Measurements from ENCODE around the gene CLEC16A. TPM values are rescaled to one million over a fixed set of nuclear protein-coding genes. Genes with fewer than 3 reads are reported as not detected.

The CLEC16A gene
- total RNA-seq, 4 donors from 2014 or later = 19.9 to 38.3 (median 35.0) TPM

DNA sequence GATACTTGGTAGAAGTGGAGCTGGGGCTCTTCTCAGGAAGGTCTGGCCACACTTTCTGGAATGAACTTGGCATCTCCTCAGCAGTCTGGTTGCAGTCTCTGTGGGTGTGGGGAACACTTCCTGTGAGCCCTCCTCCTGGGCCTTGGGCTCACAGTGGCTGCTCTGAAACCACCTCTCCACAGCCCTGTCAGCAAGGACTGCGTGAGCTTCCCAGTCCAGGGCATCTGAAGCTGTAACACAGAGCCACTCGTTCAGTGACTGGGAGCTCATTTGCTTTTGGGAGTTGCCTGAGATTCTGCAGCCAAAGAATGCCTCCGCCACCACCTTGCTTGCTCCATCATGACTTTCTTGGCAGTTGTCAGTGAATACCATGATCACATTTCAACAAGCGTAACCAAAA is 60.0 kb downstream of the CLEC16A start:
- Histone ChIP-seq H3K9me3 (no peaks in the 10 kb centered on the region), H3K27ac (peak overlapping the region in 2 of 4 donors; percentile 72 to 75), H3K36me3 (peaks cover 0 to 51% of the 10 kb centered on the region in 2 donors), H3K4me3 (no peak overlapping the region), H3K4me1 (peaks cover 0 to 14% (median 0%) of the 10 kb centered on the region in 3 donors), H3K27me3 (no peaks in the 10 kb centered on the region)
- TF ChIP-seq CTCF (IDR thresholded peaks at IDR 0.05) (no peak), EP300 (IDR thresholded peaks at IDR 0.05) (no peak), POLR2A (IDR thresholded peaks at IDR 0.05) (no peak), POLR2AphosphoS5 (IDR thresholded peaks at IDR 0.05) (no peak)
- no peak for ATAC-seq
- WGBS, 2 donors (ENCODE audit: low coverage in 1 of 2) = 78% methylated on average over 2 to 4 of the region's 4 CpGs

- Histone ChIP-seq H3K27me3 (no peaks in the 10 kb centered on the region), H3K9me3 (no peaks in the 10 kb centered on the region), H3K27ac (peak overlapping the region in 3 of 4 donors; percentile 12 to 75 (median 72)), H3K4me3 (no peak overlapping the region), H3K36me3 (peaks cover 0 to 46% of the 10 kb centered on the region in 2 donors), H3K4me1 (peaks cover 0 to 14% (median 0%) of the 10 kb centered on the region in 3 donors)
- WGBS, 2 donors (ENCODE audit: low coverage in 1 of 2) = 69 to 80% methylated on average over 2 to 4 of the region's 5 CpGs
- no peak for TF ChIP-seq EP300 (IDR thresholded peaks at IDR 0.05)
- no peak for TF ChIP-seq POLR2AphosphoS5 (IDR thresholded peaks at IDR 0.05)
- TF ChIP-seq CTCF (IDR thresholded peaks at IDR 0.05) = no peak
- TF ChIP-seq POLR2A (IDR thresholded peaks at IDR 0.05) = no peak
- peak; percentile 43 for ATAC-seq
Observed at GRCh38 chr16:11004973-11005610, 60.7 kb downstream of the CLEC16A start.

GRCh38 chr16:11005611-11005975 is 61.2 kb downstream of the CLEC16A start:
- peaks cover 0 to 14% (median 0%) of the 10 kb centered on the region in 3 donors for H3K4me1 ChIP-seq
- WGBS, 2 donors (ENCODE audit: low coverage in 1 of 2) = 60 to 64% methylated on average over 4 of the region's 4 CpGs

DNA sequence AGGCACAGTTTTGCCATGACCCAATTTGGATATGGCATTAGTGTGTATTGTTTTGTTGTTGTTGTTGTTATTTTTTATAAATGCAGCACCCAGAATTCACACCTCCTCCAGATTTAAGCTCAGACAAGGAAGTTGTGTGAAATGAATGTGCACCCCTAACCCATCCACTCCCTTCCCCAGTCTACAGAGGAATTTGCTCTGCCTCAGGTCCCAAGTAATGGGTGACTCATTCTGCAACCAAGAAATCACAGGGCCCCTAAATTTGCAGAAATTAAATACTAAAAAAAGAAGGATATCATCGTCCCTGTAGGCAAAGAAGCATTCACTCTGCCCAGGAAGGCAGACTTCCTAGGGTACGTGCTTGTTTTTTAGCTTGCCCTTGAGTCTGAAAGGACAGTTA is 62.3 kb downstream of the CLEC16A start:
- Histone ChIP-seq H3K9me3 (no peaks in the 10 kb centered on the region), H3K4me3 (no peak overlapping the region), H3K36me3 (peaks cover 0 to 40% of the 10 kb centered on the region in 2 donors), H3K4me1 (peaks cover 0 to 14% (median 0%) of the 10 kb centered on the region in 3 donors), H3K27me3 (no peaks in the 10 kb centered on the region), H3K27ac (peak overlapping the region in 1 of 4 donors; percentile 75)
- ATAC-seq = no peak
- WGBS, 2 donors (ENCODE audit: low coverage in 1 of 2) = 74 to 94% methylated on average over 2 of the region's 2 CpGs
- no peak for TF ChIP-seq EP300 (IDR thresholded peaks at IDR 0.05)
- no peak for TF ChIP-seq POLR2A (IDR thresholded peaks at IDR 0.05)
- no peak for TF ChIP-seq POLR2AphosphoS5 (IDR thresholded peaks at IDR 0.05)
- no peak for TF ChIP-seq CTCF (IDR thresholded peaks at IDR 0.05)

More at GRCh38 chr16:11005611-11005975, 61.2 kb downstream of the CLEC16A start:
- no peak for TF ChIP-seq POLR2A (IDR thresholded peaks at IDR 0.05)
- TF ChIP-seq POLR2AphosphoS5 (IDR thresholded peaks at IDR 0.05) = no peak
- TF ChIP-seq EP300 (IDR thresholded peaks at IDR 0.05) = no peak
- no peak for TF ChIP-seq CTCF (IDR thresholded peaks at IDR 0.05)
- Histone ChIP-seq H3K27me3 (no peaks in the 10 kb centered on the region), H3K36me3 (peaks cover 0 to 41% of the 10 kb centered on the region in 2 donors), H3K4me3 (no peak overlapping the region), H3K9me3 (no peaks in the 10 kb centered on the region), H3K27ac (peak overlapping the region in 2 of 4 donors; percentile 72 to 75)
- peak; percentile 35 for ATAC-seq

DNA sequence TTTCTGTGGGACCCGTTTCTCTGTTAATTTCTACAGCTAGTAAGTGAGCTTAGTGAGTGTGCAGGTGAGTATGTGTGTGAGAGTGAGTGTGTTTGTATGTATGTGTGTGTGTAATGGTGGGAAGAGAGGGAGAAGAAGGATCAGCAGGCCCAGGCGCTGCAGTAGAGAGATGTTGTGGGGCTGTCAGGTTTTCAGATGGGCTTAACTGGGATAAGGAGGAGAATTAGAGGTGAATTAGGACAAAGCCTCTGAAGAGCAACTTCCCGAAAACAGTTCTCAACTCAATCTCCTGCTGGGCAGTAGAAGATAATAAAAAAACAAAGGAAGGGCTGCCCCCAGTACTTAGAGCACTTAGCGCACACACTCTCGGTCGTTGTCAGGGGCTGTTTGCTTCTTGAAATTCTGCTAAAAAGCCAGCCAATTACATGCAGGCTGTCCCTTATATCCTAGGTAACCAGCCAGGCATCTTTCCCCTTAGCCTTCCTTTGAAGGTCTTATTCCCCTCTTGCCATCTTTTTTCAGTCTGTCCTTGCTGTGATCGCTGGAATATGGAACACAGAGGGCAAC is 63.4 kb downstream of the CLEC16A start:
- 92 to 97% methylated on average over 5 to 7 of the region's 7 CpGs for WGBS, 2 donors (ENCODE audit: low coverage in 1 of 2)

More for the DNA sequence above, 63.4 kb downstream of the CLEC16A start:
- Histone ChIP-seq H3K4me1 (peaks cover 0 to 14% (median 0%) of the 10 kb centered on the region in 3 donors), H3K27ac (no peak overlapping the region), H3K27me3 (no peaks in the 10 kb centered on the region), H3K4me3 (no peak overlapping the region), H3K9me3 (no peaks in the 10 kb centered on the region), H3K36me3 (peaks cover 0 to 32% of the 10 kb centered on the region in 2 donors)
- TF ChIP-seq EP300 (IDR thresholded peaks at IDR 0.05) = no peak
- TF ChIP-seq CTCF (IDR thresholded peaks at IDR 0.05) = no peak
- TF ChIP-seq POLR2A (IDR thresholded peaks at IDR 0.05) = no peak
- TF ChIP-seq POLR2AphosphoS5 (IDR thresholded peaks at IDR 0.05) = no peak
- no peak for ATAC-seq

Measured in gastroesophageal sphincter (tissue), 4 donors.